ENCODE measurements around the gene IL32. TPM values are rescaled to one million over a fixed set of nuclear protein-coding genes. Genes with fewer than 3 reads are reported as not detected.

Gene IL32, protein sequence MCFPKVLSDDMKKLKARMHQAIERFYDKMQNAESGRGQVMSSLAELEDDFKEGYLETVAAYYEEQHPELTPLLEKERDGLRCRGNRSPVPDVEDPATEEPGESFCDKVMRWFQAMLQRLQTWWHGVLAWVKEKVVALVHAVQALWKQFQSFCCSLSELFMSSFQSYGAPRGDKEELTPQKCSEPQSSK
- 45.9 and 55.4 TPM in 2 replicates for total RNA-seq

GRCh38 chr16:3065069-3065741 lies at the start of gene IL32:
TSS of gene IL32 (plus strand) at chr16:3065640. CDS start at chr16:3065812, 172 bp downstream.

GRCh38 chr16:3017794-3018506 lies 47.5 kb upstream of the IL32 start, which contains the start of gene CLDN6:
TSS of gene CLDN6 (minus strand) at chr16:3018183. CDS start at chr16:3016021, 2,162 bp downstream.

DNA sequence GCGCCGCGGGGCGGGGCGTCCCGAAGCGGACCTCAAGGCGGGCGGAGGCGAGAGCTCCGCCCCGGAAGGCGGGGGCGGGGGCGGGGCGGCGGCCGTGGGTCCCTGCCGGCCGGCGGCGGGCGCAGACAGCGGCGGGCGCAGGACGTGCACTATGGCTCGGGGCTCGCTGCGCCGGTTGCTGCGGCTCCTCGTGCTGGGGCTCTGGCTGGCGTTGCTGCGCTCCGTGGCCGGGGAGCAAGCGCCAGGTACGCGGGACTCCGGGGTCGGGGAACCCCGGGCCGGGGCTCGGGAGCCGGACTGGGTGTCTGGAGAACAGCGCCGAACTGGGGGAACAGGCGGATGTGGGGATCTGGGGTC lies 45.2 kb upstream of the IL32 start, which contains the start of gene TNFRSF12A:
TNFRSF12A (plus strand) TSS at position 122 of the 357 bp plus-strand sequence; CDS start at position 152, 30 bp downstream.

DNA sequence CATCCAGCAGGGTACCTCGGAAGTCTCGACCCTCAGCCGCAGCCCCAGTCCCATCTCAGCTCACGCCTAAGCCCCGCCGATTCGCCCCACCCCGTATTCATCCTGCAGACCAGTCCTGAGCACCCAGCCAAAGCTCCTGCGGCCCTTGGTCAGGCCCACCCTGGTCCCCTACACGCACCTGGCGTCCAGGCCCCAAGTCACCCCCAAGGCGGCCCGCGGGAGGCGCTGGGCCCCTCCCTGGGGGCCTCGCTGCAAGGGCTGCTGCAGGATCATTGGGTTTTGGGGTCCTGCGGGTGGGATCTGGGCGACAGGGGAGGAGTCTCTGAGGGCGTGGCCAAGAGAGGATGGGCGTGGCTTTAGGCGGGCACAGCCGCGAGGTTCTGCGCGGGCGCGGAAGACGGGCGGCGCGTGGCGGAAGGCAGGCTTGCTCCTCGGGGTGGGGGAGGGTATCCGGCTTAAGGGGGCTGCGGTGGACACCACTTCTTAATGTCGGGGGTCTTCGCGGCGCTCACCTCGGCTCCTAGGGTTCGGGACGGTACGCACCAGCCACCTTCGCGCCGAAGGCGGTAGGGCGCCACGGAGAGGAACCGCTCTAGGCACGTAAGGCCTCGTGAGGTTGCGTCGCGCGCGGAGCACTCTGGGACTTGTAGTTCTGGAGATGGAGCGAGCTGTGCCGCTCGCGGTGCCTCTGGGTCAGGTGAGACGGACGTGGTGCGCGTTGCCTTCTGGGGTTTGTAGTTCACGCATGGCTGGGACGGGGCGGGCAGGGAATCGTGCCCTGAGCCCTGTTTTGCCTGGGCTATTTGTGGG lies 41.6 kb upstream of the IL32 start, which contains the start of the genes HCFC1R1 and THOC6:
HCFC1R1 (minus strand) TSS at position 274 of the 810 bp plus-strand sequence; CDS start at position 273, 1 bp downstream.
THOC6 (plus strand) TSS at position 367 of the 810 bp plus-strand sequence; CDS start at position 659, 292 bp downstream.

DNA sequence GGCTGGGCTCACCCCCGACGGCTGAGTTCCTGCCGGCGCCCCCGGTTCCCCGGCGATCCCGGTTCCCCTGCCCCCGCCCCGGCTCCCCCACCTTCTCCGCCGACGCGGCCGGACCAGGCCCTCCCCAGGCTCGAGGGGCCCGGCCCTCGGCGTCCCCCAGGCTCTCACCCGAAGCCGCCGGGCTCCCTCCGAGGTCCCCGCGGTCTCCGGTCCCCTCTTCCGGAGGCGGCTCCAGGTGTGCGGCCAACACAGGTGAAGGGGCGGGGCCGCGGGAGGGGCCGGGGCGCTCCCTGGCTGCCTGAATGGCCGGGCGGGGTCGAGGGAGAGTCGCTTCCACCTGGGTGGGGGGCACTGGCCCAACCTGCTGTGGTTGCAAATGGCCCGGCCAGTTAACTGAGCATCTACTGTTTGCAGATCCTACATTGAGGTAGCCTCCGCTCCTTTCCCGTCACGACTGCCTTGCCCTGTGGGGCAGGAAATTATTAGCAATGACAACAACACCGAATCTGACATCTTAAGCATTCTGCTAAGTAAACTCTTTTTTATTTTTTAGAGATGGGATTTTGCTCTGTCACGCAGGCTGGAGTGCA lies 28.6 kb upstream of the IL32 start, which contains the start of gene BICDL2:
BICDL2 (minus strand) TSS at position 219 of the 590 bp plus-strand sequence. CDS start 1,448 bp downstream, outside the sequence.

DNA sequence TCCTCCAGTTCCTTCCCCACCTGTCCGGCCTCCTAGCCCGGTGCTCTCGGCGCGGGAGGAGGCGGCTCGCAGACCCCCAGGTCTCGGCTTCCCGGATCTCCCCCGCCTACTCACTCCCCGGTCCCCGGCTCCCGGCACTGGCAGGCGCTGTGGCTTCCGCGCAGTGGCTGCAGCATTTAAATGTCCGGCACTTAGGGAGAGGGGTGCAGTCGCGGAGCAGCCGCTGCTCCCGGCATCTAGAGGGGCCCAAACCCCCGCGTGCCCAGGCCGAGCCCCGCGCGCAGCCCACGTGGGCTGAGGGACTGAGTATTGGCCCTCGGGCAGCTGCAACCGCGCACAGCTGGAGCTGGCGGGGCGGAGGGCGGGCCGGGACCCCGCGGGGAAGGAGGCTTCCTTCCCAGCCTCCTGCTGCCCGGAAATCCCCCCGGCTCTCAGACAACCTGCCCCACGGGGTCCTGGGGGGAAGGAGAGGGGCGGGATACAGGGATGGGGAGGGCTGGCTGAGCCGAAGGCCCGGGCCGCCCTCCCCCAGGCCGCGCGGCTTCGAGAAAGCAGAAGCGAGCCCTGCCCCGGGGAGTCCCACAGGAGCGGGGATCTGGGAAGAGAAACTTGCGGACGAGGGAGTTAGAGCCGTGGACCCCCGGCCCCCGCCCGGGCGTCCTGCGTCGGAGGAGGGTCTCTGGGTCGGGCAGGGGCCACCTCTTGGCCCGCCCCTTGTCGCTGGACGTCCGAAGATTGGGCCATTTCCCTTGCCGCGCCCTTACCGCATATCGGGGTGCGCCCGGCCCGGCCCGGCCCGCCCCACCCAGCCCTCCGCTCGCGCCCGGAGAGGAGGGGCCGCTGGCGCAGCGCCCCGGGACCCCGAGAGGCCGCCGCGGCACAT lies 19.4 kb upstream of the IL32 start, which contains the start of gene MMP25:
MMP25 (plus strand) TSS at position 804 of the 883 bp plus-strand sequence. CDS start 357 bp downstream, outside the sequence.

GRCh38 chr16:3098459-3099394 lies 33.3 kb downstream of the IL32 start, which contains the start of gene ZSCAN10:
TSS of gene ZSCAN10 (minus strand) at chr16:3099294. CDS start at chr16:3092937, 6,357 bp downstream.

GRCh38 chr16:3112058-3112880 lies 46.8 kb downstream of the IL32 start, which contains the start of gene ZNF205:
TSS of gene ZNF205 (plus strand) at chr16:3112586. CDS start at chr16:3113431, 845 bp downstream.

Small RNAs within 50 kb of the gene (small RNA-seq; reads per million reads assigned to genes)
- gene RNU1-22P: 0.49 reads per million

Other genes with a start within 250 kb of the IL32 start
- 1.8 TPM in 1 of 2 replicates, not detected in the other for gene PRSS21, start 248.4 kb upstream of the IL32 start, total RNA-seq
- gene ZG16B, start 235.3 kb upstream of the IL32 start, total RNA-seq: not detected in 2 replicates
- not detected in 2 replicates for gene PRSS22, start 207.5 kb upstream of the IL32 start, total RNA-seq
- 25.1 and 34.0 TPM in 2 replicates for gene FLYWCH2, start 182.4 kb upstream of the IL32 start, total RNA-seq
- 27.5 and 35.5 TPM in 2 replicates for gene FLYWCH1, start 153.7 kb upstream of the IL32 start, total RNA-seq
- gene KREMEN2, start 101.4 kb upstream of the IL32 start, total RNA-seq: not detected in 2 replicates
- gene PAQR4, start 96.3 kb upstream of the IL32 start, total RNA-seq: 10.9 and 18.4 TPM in 2 replicates
- gene PKMYT1, start 85.2 kb upstream of the IL32 start, total RNA-seq: 15.2 and 27.6 TPM in 2 replicates
- gene CLDN9, start 52.7 kb upstream of the IL32 start, total RNA-seq: not detected in 2 replicates
- not detected in 2 replicates for gene CLDN6, start 47.5 kb upstream of the IL32 start, total RNA-seq
- gene TNFRSF12A, start 45.3 kb upstream of the IL32 start, total RNA-seq: 62.6 and 76.2 TPM in 2 replicates
- gene HCFC1R1, start 41.7 kb upstream of the IL32 start, total RNA-seq: 7.4 and 9.3 TPM in 2 replicates
- gene THOC6, start 41.6 kb upstream of the IL32 start, total RNA-seq: 19.1 and 27.9 TPM in 2 replicates
- not detected in 2 replicates for gene BICDL2, start 28.7 kb upstream of the IL32 start, total RNA-seq
- under 0.01 and 0.07 TPM in 2 replicates for gene MMP25, start 19.1 kb upstream of the IL32 start, total RNA-seq
- gene ZSCAN10, start 33.7 kb downstream of the IL32 start, total RNA-seq: not detected in 2 replicates
- 12.0 and 20.7 TPM in 2 replicates for gene ZNF205, start 46.9 kb downstream of the IL32 start, total RNA-seq
- 6.2 and 6.6 TPM in 2 replicates for gene ZNF213, start 69.4 kb downstream of the IL32 start, total RNA-seq
- gene OR1F1, start 122.6 kb downstream of the IL32 start, total RNA-seq: 0.14 TPM in 1 of 2 replicates, not detected in the other
- gene ZNF200, start 169.5 kb downstream of the IL32 start, total RNA-seq: 11.2 and 14.1 TPM in 2 replicates
- under 0.01 TPM in 1 of 2 replicates, not detected in the other for gene MEFV, start 191.0 kb downstream of the IL32 start, total RNA-seq
- 34.4 and 35.0 TPM in 2 replicates for gene ZNF263, start 217.9 kb downstream of the IL32 start, total RNA-seq
- gene TIGD7, start 239.8 kb downstream of the IL32 start, total RNA-seq: 3.6 and 7.0 TPM in 2 replicates
- gene ZNF75A, start 239.9 kb downstream of the IL32 start, total RNA-seq: 28.8 and 32.0 TPM in 2 replicates